GM12891 (cell line): Measurements from ENCODE around the gene MRM3.

Experiments
- PAX5 ChIP-seq: IDR thresholded peaks from 2 replicates; pipeline ENCODE4 v1.6.1; 2011; ENCODE audit warnings: low read length, moderate library complexity, mild to moderate bottlenecking; ENCODE audit not compliant: insufficient read depth, severe bottlenecking
- POLR2A ChIP-seq: IDR thresholded peaks from 2 replicates; pipeline ENCODE4 v1.6.1; 2011; ENCODE audit warnings: low read depth, low read length, control low read depth
- POLR2AphosphoS5 ChIP-seq: IDR thresholded peaks from 2 replicates; pipeline ENCODE4 v1.6.1; 2011; ENCODE audit warnings: low read depth, low read length, control low read depth
- SPI1 ChIP-seq: IDR thresholded peaks from 2 replicates; pipeline ENCODE4 v1.6.1; 2011; ENCODE audit warnings: low read depth, low read length, control low read depth
- TAF1 ChIP-seq: IDR thresholded peaks from 2 replicates; pipeline ENCODE4 v1.6.1; 2011; ENCODE audit warnings: low read depth, low read length, control low read depth

DNA sequence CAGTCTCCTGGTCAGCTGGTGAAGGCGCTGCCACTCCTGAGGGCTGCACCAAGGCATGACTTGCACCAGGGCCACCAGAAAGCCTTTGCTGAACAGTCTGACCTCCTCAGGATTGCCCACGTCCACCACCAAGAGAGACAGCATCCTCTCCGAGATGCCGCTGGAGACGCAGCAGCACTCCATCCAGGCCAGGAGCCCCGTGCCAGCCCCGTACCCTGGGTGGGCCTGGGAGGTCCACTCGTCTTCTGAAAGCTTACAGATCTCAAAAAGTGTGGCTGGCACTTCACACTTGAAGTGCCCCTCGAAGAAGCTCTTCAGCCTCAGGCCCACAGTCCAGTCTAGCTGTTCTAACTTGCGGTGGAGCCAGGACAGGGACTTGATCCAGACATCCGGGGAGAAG, 36.7 kb upstream of the MRM3 start:
- no peak for TF ChIP-seq SPI1
- no peak for TF ChIP-seq POLR2A
- no peak for TF ChIP-seq TAF1
- no peak for TF ChIP-seq POLR2AphosphoS5
- no peak for TF ChIP-seq PAX5
